A549 (cell line): ENCODE data around the gene FAAP100. TPM values are rescaled to one million over a fixed set of nuclear protein-coding genes. Genes with fewer than 3 reads are reported as not detected.

ENCODE experiments used
- ATAC-seq, 2 experiments: fragments of 200-7000 bp in 1 of 2; fragments of >200 bp in 1 of 2; cut with Nextera tagmentation in 1 of 2; cut with Tn5 transposase in 1 of 2; 3 replicates each; pipeline versions ENCODE4 v1.8.0 to v1.9.1; 2018 to 2020; ENCODE audit warnings: mild to moderate bottlenecking in 1 of 2, moderate library complexity in 1 of 2
- CTCF ChIA-PET: fragments of 300-600 bp; sonication (Branson Sonifier 250); formaldehyde crosslinking; extraction: SDS; loops from one replicate; lab custom pipeline; 2021; ENCODE audit warnings: antibody characterized with exemption, inconsistent platforms; lab: Yijun Ruan, JAX
- POLR2A ChIA-PET: fragments of 350-600 bp; formaldehyde crosslinking; extraction: SDS; loops from one replicate; lab custom pipeline; 2021; ENCODE audit warnings: antibody characterized with exemption, inconsistent platforms; lab: Yijun Ruan, JAX
- DNase-seq, 2 experiments: peaks; one replicate each; pipeline versions ENCODE4 v3.0.0 to v3.0.0-alpha.2; 2011 to 2016; ENCODE audit warnings: low read depth in 1 of 2, low spot score in 1 of 2
- FAIRE-seq: peaks from 2 replicates; lab custom pipeline; 2011; peaks lifted over from hg19 to GRCh38; lab: Jason Lieb, UNC
- H3K27ac ChIP-seq, 2 experiments: fragments of >200 bp; sonication (Bioruptor Twin); formaldehyde crosslinking; 3 replicates each; pipeline ENCODE4 v1.5.1; 2016 to 2017
- H3K4me1 ChIP-seq: fragments of >200 bp; sonication (Bioruptor Twin); formaldehyde crosslinking; 3 replicates; pipeline ENCODE4 v1.6.1; 2016
- H3K4me2 ChIP-seq: fragments of >200 bp; sonication (Bioruptor Twin); formaldehyde crosslinking; 3 replicates; pipeline ENCODE4 v1.6.1; 2016
- H3K4me3 ChIP-seq: fragments of >200 bp; sonication (Bioruptor Twin); formaldehyde crosslinking; 3 replicates; pipeline ENCODE4 v1.5.1; 2016
- H3K9me3 ChIP-seq: fragments of >200 bp; sonication (Bioruptor Twin); formaldehyde crosslinking; 3 replicates; pipeline ENCODE4 v1.6.1; 2016
- ESRRA ChIP-seq: fragments of 150-350 bp; IDR thresholded peaks from 2 replicates; pipeline ENCODE4 v1.6.1; 2014; ENCODE audit warnings: mild to moderate bottlenecking, low read length, borderline replicate concordance
- FOSB ChIP-seq: fragments of 250-450 bp; sonication (Bioruptor Pico); IDR thresholded peaks from 2 replicates; pipeline ENCODE4 v1.5.0; 2020; ENCODE audit warnings: mild to moderate bottlenecking, moderate library complexity
- FOSL2 ChIP-seq, 2 experiments: fragments of 450-650 bp in 1 of 2; fragments of >200 bp in 1 of 2; sonication (Bioruptor Twin) in 1 of 2; formaldehyde crosslinking; IDR thresholded peaks; 2 replicates each; pipeline versions ENCODE4 v1.5.0 to v1.6.1; 2016 to 2020; ENCODE audit warnings: mild to moderate bottlenecking in 1 of 2, moderate library complexity in 1 of 2
- GATA3 ChIP-seq: IDR thresholded peaks from 2 replicates; pipeline ENCODE4 v1.6.1; 2012; ENCODE audit warnings: borderline replicate concordance
- HOXB5 ChIP-seq: fragments of 250-450 bp; sonication (Bioruptor Pico); IDR thresholded peaks from 2 replicates; pipeline ENCODE4 v1.5.0; 2020; ENCODE audit warnings: mild to moderate bottlenecking, moderate library complexity
- JUN ChIP-seq, 2 experiments: fragments of >200 bp; sonication (Bioruptor Twin); formaldehyde crosslinking; IDR thresholded peaks; 2 replicates in 1 of 2; 3 replicates in 1 of 2; pipeline ENCODE4 v1.6.1; 2016 to 2017
- KDM1A ChIP-seq: fragments of 200-600 bp; sonication (generic); IDR thresholded peaks from 2 replicates; pipeline ENCODE4 v1.6.1; 2016; ENCODE audit warnings: low read depth, mild to moderate bottlenecking
- MYC ChIP-seq: IDR thresholded peaks from 2 replicates; pipeline ENCODE4 v1.6.1; 2012; ENCODE audit warnings: mild to moderate bottlenecking, inconsistent platforms, low read length, improper control_type of control experiment, borderline replicate concordance
- PHF8 ChIP-seq: fragments of 200-600 bp; sonication (generic); IDR thresholded peaks from 2 replicates; pipeline ENCODE4 v1.6.1; 2016; ENCODE audit warnings: low read depth, mild to moderate bottlenecking, antibody characterized with exemption, moderate library complexity, borderline replicate concordance
- POLR2A ChIP-seq: IDR thresholded peaks from 2 replicates; pipeline ENCODE4 v1.6.1; 2012; ENCODE audit warnings: mild to moderate bottlenecking, low read length
- POLR2AphosphoS2 ChIP-seq: conservative IDR thresholded peaks from 2 replicates; pipeline ENCODE4 v1.6.1; 2012; ENCODE audit warnings: low read length, improper control_type of control experiment, inconsistent platforms
- SMC3 ChIP-seq: fragments of >200 bp; sonication (Bioruptor Twin); formaldehyde crosslinking; IDR thresholded peaks from 3 replicates; pipeline ENCODE4 v1.6.1; 2018; ENCODE audit warnings: inconsistent platforms
- TFCP2L1 ChIP-seq: fragments of 250-450 bp; sonication (Bioruptor Pico); IDR thresholded peaks from 2 replicates; pipeline ENCODE4 v1.5.0; 2021; ENCODE audit warnings: mild to moderate bottlenecking
- TP53 ChIP-seq: fragments of 250-450 bp; sonication (Bioruptor Pico); IDR thresholded peaks from 2 replicates; pipeline ENCODE4 v1.5.0; 2021; ENCODE audit warnings: mild to moderate bottlenecking, moderate library complexity
- WGBS: methylation state at CpG from one replicate; pipeline ENCODE4 v1.1.6; 2017; ENCODE audit errors: missing lambda C conversion rate; 5-methylcytosine and 5-hydroxymethylcytosine counted together
- polyA minus RNA-seq: library from RNA; depleted of rRNA, polyadenylated mRNA; stranded (reverse); fragments of >200 nt; gene quantifications from 2 replicates; pipeline ENCODE4 v1.2.3, GENCODE V29; 2011; rRNA and poly(A)+ RNA removed
- polyA plus RNA-seq, 4 experiments: library from polyadenylated mRNA; depleted of rRNA in 3 of 4; stranded (reverse); fragments of >200 nt; fragmentation: RNase III in 1 of 4; extraction: RNeasy Plus Mini Kit Qiagen cat#74134 plus additional on column Dnase treatment in 1 of 4; gene quantifications; 2 replicates in 3 of 4; 3 replicates in 1 of 4; pipeline ENCODE4 v1.2.3, GENCODE V29; 2011 to 2017
- TF ChIP-seq, protein P1 (sequence below): IDR thresholded peaks from 2 replicates; pipeline ENCODE4 v1.6.1; 2012
- TF ChIP-seq, protein P2 (sequence below): fragments of 450-650 bp; IDR thresholded peaks from 2 replicates; pipeline ENCODE4 v1.6.1; 2014; ENCODE audit warnings: antibody characterized with exemption
- TF ChIP-seq, protein P3 (sequence below): fragments of >200 bp; sonication (Bioruptor Twin); formaldehyde crosslinking; IDR thresholded peaks from 3 replicates; pipeline ENCODE4 v1.5.1; 2016
- TF ChIP-seq, protein P4 (sequence below): fragments of >200 bp; sonication (Bioruptor Twin); formaldehyde crosslinking; IDR thresholded peaks from 2 replicates; pipeline ENCODE4 v1.6.1; 2016
- TF ChIP-seq, protein P5 (sequence below): fragments of >200 bp; sonication (Bioruptor Twin); formaldehyde crosslinking; IDR thresholded peaks from 3 replicates; pipeline ENCODE4 v1.6.1; 2016
- TF ChIP-seq, protein P6 (sequence below): fragments of 250-450 bp; sonication (Bioruptor Pico); IDR thresholded peaks from 2 replicates; pipeline ENCODE4 v1.5.0; 2021; ENCODE audit warnings: mild to moderate bottlenecking, moderate library complexity, borderline replicate concordance

Gene FAAP100, protein sequence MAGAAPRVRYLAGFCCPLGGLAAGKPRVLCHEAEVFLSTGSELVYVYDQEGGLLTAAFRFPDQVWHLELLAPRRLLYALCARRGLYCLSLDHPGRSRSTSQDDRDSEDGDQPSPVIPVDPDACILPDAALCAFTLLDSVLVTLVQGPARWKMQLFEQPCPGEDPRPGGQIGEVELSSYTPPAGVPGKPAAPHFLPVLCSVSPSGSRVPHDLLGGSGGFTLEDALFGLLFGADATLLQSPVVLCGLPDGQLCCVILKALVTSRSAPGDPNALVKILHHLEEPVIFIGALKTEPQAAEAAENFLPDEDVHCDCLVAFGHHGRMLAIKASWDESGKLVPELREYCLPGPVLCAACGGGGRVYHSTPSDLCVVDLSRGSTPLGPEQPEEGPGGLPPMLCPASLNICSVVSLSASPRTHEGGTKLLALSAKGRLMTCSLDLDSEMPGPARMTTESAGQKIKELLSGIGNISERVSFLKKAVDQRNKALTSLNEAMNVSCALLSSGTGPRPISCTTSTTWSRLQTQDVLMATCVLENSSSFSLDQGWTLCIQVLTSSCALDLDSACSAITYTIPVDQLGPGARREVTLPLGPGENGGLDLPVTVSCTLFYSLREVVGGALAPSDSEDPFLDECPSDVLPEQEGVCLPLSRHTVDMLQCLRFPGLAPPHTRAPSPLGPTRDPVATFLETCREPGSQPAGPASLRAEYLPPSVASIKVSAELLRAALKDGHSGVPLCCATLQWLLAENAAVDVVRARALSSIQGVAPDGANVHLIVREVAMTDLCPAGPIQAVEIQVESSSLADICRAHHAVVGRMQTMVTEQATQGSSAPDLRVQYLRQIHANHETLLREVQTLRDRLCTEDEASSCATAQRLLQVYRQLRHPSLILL
- polyA plus RNA-seq (2011; rRNA removed) (5.4 and 7.2 TPM in 2 replicates), polyA plus RNA-seq (2017; fragmentation: RNase III; extraction: RNeasy Plus Mini Kit Qiagen cat#74134 plus additional on column Dnase treatment) (16.2 to 17.7 TPM (median 16.8 TPM) in 3 replicates), polyA minus RNA-seq (7.8 and 10.0 TPM in 2 replicates)
- 17.3 and 25.1 TPM in 2 replicates for polyA plus RNA-seq (2012; cell fraction: cytosol; rRNA removed)
- 52.4 and 75.7 TPM in 2 replicates for polyA plus RNA-seq (2012; cell fraction: nucleus; rRNA removed)

DNA sequence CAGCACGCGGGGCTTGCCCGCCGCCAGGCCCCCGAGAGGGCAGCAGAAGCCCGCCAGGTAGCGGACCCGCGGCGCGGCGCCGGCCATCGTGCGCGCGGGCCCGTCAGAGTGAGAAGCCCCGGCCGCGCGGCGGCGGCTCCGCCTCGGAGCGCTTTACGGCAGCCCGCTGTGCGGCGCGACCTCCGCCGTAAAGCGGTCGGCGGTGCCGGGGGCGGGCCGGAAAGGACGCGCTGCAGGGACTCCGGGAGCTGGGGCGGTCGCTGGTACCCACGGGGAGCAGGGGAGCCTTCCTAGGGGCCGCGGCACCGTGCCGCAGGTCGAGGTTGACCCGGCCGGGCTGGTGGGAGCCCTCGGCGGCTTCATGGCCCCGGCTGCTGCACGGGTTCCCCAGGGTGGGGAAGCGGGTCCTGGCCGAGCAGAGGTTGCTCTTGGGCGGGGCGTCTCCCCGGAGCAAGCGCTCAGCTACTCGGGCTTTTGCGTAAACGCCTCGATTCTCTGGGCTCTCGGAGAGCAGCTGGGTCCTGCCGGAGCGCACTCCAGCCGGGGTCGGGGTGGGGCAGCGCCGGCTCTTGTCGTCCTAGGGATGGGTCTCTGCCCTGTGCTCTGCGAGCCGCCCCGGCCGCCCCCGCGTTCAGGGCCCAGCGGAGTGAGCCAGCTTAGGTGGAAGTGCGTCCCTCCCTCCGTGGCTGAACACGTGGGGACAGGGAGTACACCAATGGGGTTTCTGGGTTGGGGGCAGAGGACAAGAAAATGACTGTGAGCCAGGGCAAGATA is at the start of gene FAAP100:
FAAP100 (minus strand) TSS at position 110 of the 774 bp plus-strand sequence; CDS start at position 87, 23 bp downstream.
- H3K9me3 ChIP-seq: no peaks in the 10 kb centered on the region
- peaks cover 43% of the 10 kb centered on the region for H3K4me1 ChIP-seq
- ChIA-PET CTCF (interaction anchor here (0.9 to 45.0 kb wide), 8 partner anchors 12 to 300 kb away, joined by 3 to 1604 read pairs (median 8); partner anchors contain the start of gene BAHCC1), POLR2A (interaction anchor here (0.5 to 2.1 kb wide), 8 partner anchors 9 to 151 kb away, joined by 3 to 15 read pairs (median 4); partner anchors contain the start of genes ACTG1 and MRPL12)
- peak within 1 kb of the TSS; percentile 93 for H3K4me2 ChIP-seq
- 0% methylated on average over 15 of the region's 85 CpGs for WGBS
- peak within 1 kb of the TSS; percentile 84 to 97 for H3K27ac ChIP-seq
- peak within 1 kb of the TSS; percentile 86 for H3K4me3 ChIP-seq
- no peak for TF ChIP-seq PHF8
- peak; percentile 62; the same call in 1 of the 2 replicates for TF ChIP-seq MYC
- 0 out of 2 replicates have a peak, but pooled peaks have one; percentile 42 for TF ChIP-seq POLR2AphosphoS2
- TF ChIP-seq ESRRA: no peak
- TF ChIP-seq TP53: no peak; the same call in 1 of the 2 replicates
- TF ChIP-seq, protein P1, sequence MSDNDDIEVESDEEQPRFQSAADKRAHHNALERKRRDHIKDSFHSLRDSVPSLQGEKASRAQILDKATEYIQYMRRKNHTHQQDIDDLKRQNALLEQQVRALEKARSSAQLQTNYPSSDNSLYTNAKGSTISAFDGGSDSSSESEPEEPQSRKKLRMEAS: peak; percentile 89
- TF ChIP-seq GATA3: peak; percentile 15; the same call in 1 of the 2 replicates
- peak; percentile 18; the same call in 2 of the 3 replicates for TF ChIP-seq SMC3
- TF ChIP-seq HOXB5: no peak
- no peak for TF ChIP-seq KDM1A
- peak; percentile 72 for TF ChIP-seq POLR2A
- no peak for TF ChIP-seq TFCP2L1
- TF ChIP-seq, protein P2, sequence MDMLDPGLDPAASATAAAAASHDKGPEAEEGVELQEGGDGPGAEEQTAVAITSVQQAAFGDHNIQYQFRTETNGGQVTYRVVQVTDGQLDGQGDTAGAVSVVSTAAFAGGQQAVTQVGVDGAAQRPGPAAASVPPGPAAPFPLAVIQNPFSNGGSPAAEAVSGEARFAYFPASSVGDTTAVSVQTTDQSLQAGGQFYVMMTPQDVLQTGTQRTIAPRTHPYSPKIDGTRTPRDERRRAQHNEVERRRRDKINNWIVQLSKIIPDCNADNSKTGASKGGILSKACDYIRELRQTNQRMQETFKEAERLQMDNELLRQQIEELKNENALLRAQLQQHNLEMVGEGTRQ: peak; percentile 71
- TF ChIP-seq, protein P3, sequence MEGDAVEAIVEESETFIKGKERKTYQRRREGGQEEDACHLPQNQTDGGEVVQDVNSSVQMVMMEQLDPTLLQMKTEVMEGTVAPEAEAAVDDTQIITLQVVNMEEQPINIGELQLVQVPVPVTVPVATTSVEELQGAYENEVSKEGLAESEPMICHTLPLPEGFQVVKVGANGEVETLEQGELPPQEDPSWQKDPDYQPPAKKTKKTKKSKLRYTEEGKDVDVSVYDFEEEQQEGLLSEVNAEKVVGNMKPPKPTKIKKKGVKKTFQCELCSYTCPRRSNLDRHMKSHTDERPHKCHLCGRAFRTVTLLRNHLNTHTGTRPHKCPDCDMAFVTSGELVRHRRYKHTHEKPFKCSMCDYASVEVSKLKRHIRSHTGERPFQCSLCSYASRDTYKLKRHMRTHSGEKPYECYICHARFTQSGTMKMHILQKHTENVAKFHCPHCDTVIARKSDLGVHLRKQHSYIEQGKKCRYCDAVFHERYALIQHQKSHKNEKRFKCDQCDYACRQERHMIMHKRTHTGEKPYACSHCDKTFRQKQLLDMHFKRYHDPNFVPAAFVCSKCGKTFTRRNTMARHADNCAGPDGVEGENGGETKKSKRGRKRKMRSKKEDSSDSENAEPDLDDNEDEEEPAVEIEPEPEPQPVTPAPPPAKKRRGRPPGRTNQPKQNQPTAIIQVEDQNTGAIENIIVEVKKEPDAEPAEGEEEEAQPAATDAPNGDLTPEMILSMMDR: no peak
- TF ChIP-seq JUN (IDR thresholded peaks at IDR 0.05): peak; percentile 73 to 92; a peak in 4 of 5 replicates
- TF ChIP-seq, protein P4, sequence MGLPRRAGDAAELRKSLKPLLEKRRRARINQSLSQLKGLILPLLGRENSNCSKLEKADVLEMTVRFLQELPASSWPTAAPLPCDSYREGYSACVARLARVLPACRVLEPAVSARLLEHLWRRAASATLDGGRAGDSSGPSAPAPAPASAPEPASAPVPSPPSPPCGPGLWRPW: no peak
- no peak for TF ChIP-seq FOSL2 (IDR thresholded peaks at IDR 0.05)
- TF ChIP-seq FOSL2 (CRISPR knock-in tag; IDR thresholded peaks at IDR 0.05): no peak
- TF ChIP-seq, protein P5, sequence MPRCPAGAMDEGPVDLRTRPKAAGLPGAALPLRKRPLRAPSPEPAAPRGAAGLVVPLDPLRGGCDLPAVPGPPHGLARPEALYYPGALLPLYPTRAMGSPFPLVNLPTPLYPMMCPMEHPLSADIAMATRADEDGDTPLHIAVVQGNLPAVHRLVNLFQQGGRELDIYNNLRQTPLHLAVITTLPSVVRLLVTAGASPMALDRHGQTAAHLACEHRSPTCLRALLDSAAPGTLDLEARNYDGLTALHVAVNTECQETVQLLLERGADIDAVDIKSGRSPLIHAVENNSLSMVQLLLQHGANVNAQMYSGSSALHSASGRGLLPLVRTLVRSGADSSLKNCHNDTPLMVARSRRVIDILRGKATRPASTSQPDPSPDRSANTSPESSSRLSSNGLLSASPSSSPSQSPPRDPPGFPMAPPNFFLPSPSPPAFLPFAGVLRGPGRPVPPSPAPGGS: peak; percentile 53; the same call in 1 of the 3 replicates
- no peak for TF ChIP-seq FOSB (CRISPR knock-in tag)
- TF ChIP-seq, protein P6, sequence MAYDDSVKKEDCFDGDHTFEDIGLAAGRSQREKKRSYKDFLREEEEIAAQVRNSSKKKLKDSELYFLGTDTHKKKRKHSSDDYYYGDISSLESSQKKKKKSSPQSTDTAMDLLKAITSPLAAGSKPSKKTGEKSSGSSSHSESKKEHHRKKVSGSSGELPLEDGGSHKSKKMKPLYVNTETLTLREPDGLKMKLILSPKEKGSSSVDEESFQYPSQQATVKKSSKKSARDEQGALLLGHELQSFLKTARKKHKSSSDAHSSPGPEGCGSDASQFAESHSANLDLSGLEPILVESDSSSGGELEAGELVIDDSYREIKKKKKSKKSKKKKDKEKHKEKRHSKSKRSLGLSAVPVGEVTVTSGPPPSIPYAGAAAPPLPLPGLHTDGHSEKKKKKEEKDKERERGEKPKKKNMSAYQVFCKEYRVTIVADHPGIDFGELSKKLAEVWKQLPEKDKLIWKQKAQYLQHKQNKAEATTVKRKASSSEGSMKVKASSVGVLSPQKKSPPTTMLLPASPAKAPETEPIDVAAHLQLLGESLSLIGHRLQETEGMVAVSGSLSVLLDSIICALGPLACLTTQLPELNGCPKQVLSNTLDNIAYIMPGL (CRISPR knock-in tag): no peak
- FAIRE-seq (no peak), DNase-seq (peak; percentile 89 to 90), ATAC-seq (peak; percentile 65 to 68)
